Trophoblast cell (in vitro differentiated cells and primary cell): ENCODE measurements around the gene COPE.

Experiments
- DNase-seq, 2 donors: peaks; one replicate each; pipeline ENCODE4 v3.0.0-alpha.2; 2016
- H2AFZ ChIP-seq: 2 replicates; pipeline ENCODE4 v1.6.1; 2013; ENCODE audit warnings: low read length, moderate library complexity, mild to moderate bottlenecking; ENCODE audit not compliant: insufficient read depth, poor library complexity
- H2AK5ac ChIP-seq: 2 replicates; pipeline ENCODE4 v1.6.1; 2013; ENCODE audit warnings: mild to moderate bottlenecking, low read length
- H2BK120ac ChIP-seq: 2 replicates; pipeline ENCODE4 v1.6.1; 2013; ENCODE audit warnings: low read length, mild to moderate bottlenecking, moderate library complexity; ENCODE audit not compliant: insufficient read depth, poor library complexity
- H2BK12ac ChIP-seq: 2 replicates; pipeline ENCODE4 v1.6.1; 2013; ENCODE audit warnings: mild to moderate bottlenecking, low read length, moderate library complexity
- H2BK5ac ChIP-seq: 2 replicates; pipeline ENCODE4 v1.6.1; 2013; ENCODE audit warnings: low read length, low read depth, moderate library complexity, mild to moderate bottlenecking; ENCODE audit not compliant: poor library complexity
- H3K14ac ChIP-seq: 2 replicates; pipeline ENCODE4 v1.6.1; 2013; ENCODE audit warnings: mild to moderate bottlenecking, low read length
- H3K18ac ChIP-seq: 2 replicates; pipeline ENCODE4 v1.6.1; 2013; ENCODE audit warnings: mild to moderate bottlenecking, low read length
- H3K23ac ChIP-seq: 2 replicates; pipeline ENCODE4 v1.6.1; 2013; ENCODE audit warnings: low read length
- H3K27ac ChIP-seq: 2 replicates; pipeline ENCODE4 v1.5.1; 2013; ENCODE audit warnings: low read depth, mild to moderate bottlenecking, inconsistent platforms, low read length, moderate library complexity
- H3K27me3 ChIP-seq: 2 replicates; pipeline ENCODE4 v1.6.1; 2013; ENCODE audit warnings: inconsistent platforms, mild to moderate bottlenecking, low read length, moderate library complexity; ENCODE audit not compliant: insufficient read depth
- H3K36me3 ChIP-seq, 2 experiments: 1 replicate in 1 of 2; 2 replicates in 1 of 2; pipeline ENCODE4 v1.6.1; 2013; ENCODE audit warnings: low read length in 2 of 2, mild to moderate bottlenecking in 2 of 2, moderate library complexity in 1 of 2; ENCODE audit not compliant: insufficient read depth in 2 of 2, control insufficient read depth in 1 of 2
- H3K4ac ChIP-seq: 2 replicates; pipeline ENCODE4 v1.6.1; 2013; ENCODE audit warnings: low read depth, mild to moderate bottlenecking, low read length, moderate library complexity
- H3K4me1 ChIP-seq, 2 experiments: 1 replicate in 1 of 2; 2 replicates in 1 of 2; pipeline ENCODE4 v1.6.1; 2013; ENCODE audit warnings: low read length in 2 of 2, mild to moderate bottlenecking in 2 of 2, moderate library complexity in 1 of 2; ENCODE audit not compliant: insufficient read depth in 2 of 2, control insufficient read depth in 1 of 2
- H3K4me2 ChIP-seq: 2 replicates; pipeline ENCODE4 v1.6.1; 2013; ENCODE audit warnings: inconsistent platforms, mild to moderate bottlenecking, low read length, moderate library complexity
- H3K4me3 ChIP-seq: 2 replicates; pipeline ENCODE4 v1.5.1; 2013; ENCODE audit warnings: mild to moderate bottlenecking, low read depth, low read length, inconsistent platforms
- H3K79me1 ChIP-seq: one replicate; pipeline ENCODE4 v1.6.1; 2013; ENCODE audit warnings: low read length
- H3K79me2 ChIP-seq: 2 replicates; pipeline ENCODE4 v1.6.1; 2013; ENCODE audit warnings: low read length, mild to moderate bottlenecking; ENCODE audit not compliant: control insufficient read depth, insufficient read depth, poor library complexity
- H3K9ac ChIP-seq: 2 replicates; pipeline ENCODE4 v1.6.1; 2013; ENCODE audit warnings: mild to moderate bottlenecking, low read length
- H3K9me3 ChIP-seq: 2 replicates; pipeline ENCODE4 v1.6.1; 2013; ENCODE audit warnings: low read depth, mild to moderate bottlenecking, control low read depth, inconsistent platforms, low read length; ENCODE audit not compliant: insufficient read depth
- H4K12ac ChIP-seq: 2 replicates; pipeline ENCODE4 v1.6.1; 2013; ENCODE audit warnings: low read depth, mild to moderate bottlenecking, low read length, moderate library complexity
- H4K8ac ChIP-seq: 2 replicates; pipeline ENCODE4 v1.6.1; 2013; ENCODE audit warnings: low read depth, mild to moderate bottlenecking, low read length, moderate library complexity
- H4K91ac ChIP-seq: one replicate; pipeline ENCODE4 v1.6.1; 2013; ENCODE audit warnings: low read depth, mild to moderate bottlenecking, low read length, moderate library complexity
- WGBS: extraction: QIAGEN DNeasy Blood & Tissue Kit; methylation state at CpG from one replicate; pipeline ENCODE4 v1.1.7; 2013; ENCODE audit warnings: missing lambda C conversion rate; ENCODE audit not compliant: insufficient read length, insufficient coverage; ENCODE audit errors: extremely low coverage; 5-methylcytosine and 5-hydroxymethylcytosine counted together

The COPE gene

GRCh38 chr19:18943465-18943864, 24.3 kb upstream of the COPE start:
- H3K27ac ChIP-seq, result no peak overlapping the region
- DNase-seq, result no peak
- H4K8ac ChIP-seq, result no peak overlapping the region
- H2BK5ac ChIP-seq, result no peak overlapping the region
- peaks cover 10% of the 10 kb centered on the region for H3K79me1 ChIP-seq
- H3K9me3 ChIP-seq, result no peaks in the 10 kb centered on the region
- H3K4me1 ChIP-seq, result peaks cover 0 to 8% of the 10 kb centered on the region in 2 experiments
- no peak overlapping the region for H3K4me3 ChIP-seq
- H3K4ac ChIP-seq, result no peak overlapping the region
- H3K79me2 ChIP-seq, result peaks cover 9% of the 10 kb centered on the region
- WGBS, result no CpG with 5 or more reads among the region's 4 CpGs
- H3K14ac ChIP-seq, result no peak overlapping the region
- H2AFZ ChIP-seq, result no peak overlapping the region
- no peak overlapping the region for H3K9ac ChIP-seq
- H3K27me3 ChIP-seq, result no peaks in the 10 kb centered on the region
- H3K4me2 ChIP-seq, result no peak overlapping the region
- peaks cover 5% of the 10 kb centered on the region in 2 experiments for H3K36me3 ChIP-seq
- no peak overlapping the region for H3K18ac ChIP-seq
- H2BK120ac ChIP-seq, result no peak overlapping the region
- H3K23ac ChIP-seq, result no peak overlapping the region
- H2AK5ac ChIP-seq, result no peak overlapping the region
- no peak overlapping the region for H2BK12ac ChIP-seq
- no peak overlapping the region for H4K91ac ChIP-seq
- no peak overlapping the region for H4K12ac ChIP-seq

- no peak overlapping the region for H2AK5ac ChIP-seq
- no peak overlapping the region for H3K9ac ChIP-seq
- H4K12ac ChIP-seq, result no peak overlapping the region
- H4K91ac ChIP-seq, result no peak overlapping the region
- H3K9me3 ChIP-seq, result no peaks in the 10 kb centered on the region
- no peak overlapping the region for H2AFZ ChIP-seq
- no peak overlapping the region for H3K27ac ChIP-seq
- peaks cover 10% of the 10 kb centered on the region for H3K79me1 ChIP-seq
- no peak for DNase-seq
- WGBS, result no CpG with 5 or more reads among the region's 6 CpGs
- no peaks in the 10 kb centered on the region for H3K27me3 ChIP-seq
- H2BK120ac ChIP-seq, result no peak overlapping the region
- no peak overlapping the region for H3K18ac ChIP-seq
- no peak overlapping the region for H3K4me2 ChIP-seq
- H3K23ac ChIP-seq, result no peak overlapping the region
- H2BK5ac ChIP-seq, result no peak overlapping the region
- H3K79me2 ChIP-seq, result peaks cover 9% of the 10 kb centered on the region
- H3K4me1 ChIP-seq, result peaks cover 0 to 8% of the 10 kb centered on the region in 2 experiments
- peaks cover 11% of the 10 kb centered on the region in 2 experiments for H3K36me3 ChIP-seq
- no peak overlapping the region for H2BK12ac ChIP-seq
- no peak overlapping the region for H3K4me3 ChIP-seq
- H3K4ac ChIP-seq, result no peak overlapping the region
- no peak overlapping the region for H3K14ac ChIP-seq
- no peak overlapping the region for H4K8ac ChIP-seq
Observed at GRCh38 chr19:18942692-18943091, 23.5 kb upstream of the COPE start.

- no peak overlapping the region for H3K23ac ChIP-seq
- H3K4me3 ChIP-seq, result peak overlapping the region; percentile 35
- H3K27me3 ChIP-seq, result no peaks in the 10 kb centered on the region
- H3K14ac ChIP-seq, result no peak overlapping the region
- peak overlapping the region; percentile 71 for H2AK5ac ChIP-seq
- no peak overlapping the region for H4K12ac ChIP-seq
- H4K91ac ChIP-seq, result no peak overlapping the region
- H3K9me3 ChIP-seq, result no peaks in the 10 kb centered on the region
- no peak overlapping the region for H3K4ac ChIP-seq
- H2AFZ ChIP-seq, result no peak overlapping the region
- H4K8ac ChIP-seq, result no peak overlapping the region
- H3K4me1 ChIP-seq, result peaks cover 0 to 8% of the 10 kb centered on the region in 2 experiments
- peak overlapping the region; percentile 55 for H3K4me2 ChIP-seq
- no peak overlapping the region for H2BK5ac ChIP-seq
- H3K79me1 ChIP-seq, result peaks cover 10% of the 10 kb centered on the region
- H3K36me3 ChIP-seq, result peaks cover 13 to 15% of the 10 kb centered on the region in 2 experiments
- no CpG with 5 or more reads among the region's 18 CpGs for WGBS
- DNase-seq, result no peak
- H3K27ac ChIP-seq, result no peak overlapping the region
- no peak overlapping the region for H2BK120ac ChIP-seq
- H3K18ac ChIP-seq, result no peak overlapping the region
- H3K9ac ChIP-seq, result no peak overlapping the region
- peak overlapping the region; percentile 32 for H2BK12ac ChIP-seq
- peaks cover 9% of the 10 kb centered on the region for H3K79me2 ChIP-seq
Observed at GRCh38 chr19:18941628-18942354, 22.6 kb upstream of the COPE start.

- H3K9me3 ChIP-seq, result no peaks in the 10 kb centered on the region
- peak within 1 kb of the TSS; percentile 100 for H3K14ac ChIP-seq
- H3K23ac ChIP-seq, result no peak within 1 kb of the TSS
- peak within 1 kb of the TSS; percentile 82 for H3K4me3 ChIP-seq
- DNase-seq, result peak; percentile 46 to 83
- H3K79me2 ChIP-seq, result peaks cover 9% of the 10 kb centered on the region
- peak within 1 kb of the TSS; percentile 66 for H3K4me2 ChIP-seq
- H3K27me3 ChIP-seq, result no peaks in the 10 kb centered on the region
- peak within 1 kb of the TSS; percentile 99 for H2BK120ac ChIP-seq
- peak within 1 kb of the TSS; percentile 98 for H3K18ac ChIP-seq
- peak within 1 kb of the TSS; percentile 80 for H2BK5ac ChIP-seq
- peak within 1 kb of the TSS; percentile 76 for H2AK5ac ChIP-seq
- peak within 1 kb of the TSS; percentile 90 for H3K4ac ChIP-seq
- peak within 1 kb of the TSS; percentile 97 for H4K8ac ChIP-seq
- peaks cover 0 to 8% of the 10 kb centered on the region in 2 experiments for H3K4me1 ChIP-seq
- no CpG with 5 or more reads among the region's 81 CpGs for WGBS
- H3K79me1 ChIP-seq, result peaks cover 10% of the 10 kb centered on the region
- peak within 1 kb of the TSS; percentile 96 for H4K91ac ChIP-seq
- peak within 1 kb of the TSS; percentile 90 for H3K9ac ChIP-seq
- no peak within 1 kb of the TSS for H3K27ac ChIP-seq
- H2AFZ ChIP-seq, result peak within 1 kb of the TSS; percentile 93
- H3K36me3 ChIP-seq, result peaks cover 13 to 15% of the 10 kb centered on the region in 2 experiments
- peak within 1 kb of the TSS; percentile 92 for H4K12ac ChIP-seq
- peak within 1 kb of the TSS; percentile 44 for H2BK12ac ChIP-seq
Observed at GRCh38 chr19:18940769-18941627, 21.8 kb upstream of the COPE start, which contains the start of gene HOMER3. HOMER3 (minus strand) TSS chr19:18941217; CDS start chr19:18938982, 2,235 bp downstream.
